Activated CD4-positive, alpha-beta T cell treated with anti-CD3 and anti-CD28 coated beads for 1 hour (primary cell): ENCODE data around the gene DCUN1D1.
"Not testable (repeated sequence)": the region's sequence is repeated elsewhere in the genome, so short reads cannot be mapped to it uniquely, and the experiment has no call there.

ENCODE experiments used
- DNase-seq: peaks from one replicate; pipeline ENCODE4 v3.0.0-alpha.2; 2020

DCUN1D1 gene

GRCh38 chr3:182980204-182981037, at the start of gene DCUN1D1:
Gene DCUN1D1, minus strand, starts transcription at chr3:182980538. Its CDS starts 49 bp downstream, at chr3:182980489.
- DNase-seq, result peak; percentile 80

- no peak for DNase-seq
Observed at GRCh38 chr3:183028416-183028815, 48.1 kb upstream of the DCUN1D1 start.

- no peak for DNase-seq
Observed at GRCh38 chr3:183027276-183027675, 46.9 kb upstream of the DCUN1D1 start.

GRCh38 chr3:183022936-183023516, 42.7 kb upstream of the DCUN1D1 start:
- DNase-seq, result no peak

- no peak for DNase-seq
Observed at GRCh38 chr3:183018421-183019192, 38.3 kb upstream of the DCUN1D1 start.

GRCh38 chr3:183015185-183015584, 34.8 kb upstream of the DCUN1D1 start:
- no peak for DNase-seq

- DNase-seq, result no peak
Observed at GRCh38 chr3:183013856-183014255, 33.5 kb upstream of the DCUN1D1 start.

GRCh38 chr3:183013074-183013473, 32.7 kb upstream of the DCUN1D1 start:
- no peak for DNase-seq

GRCh38 chr3:183008800-183009199, 28.5 kb upstream of the DCUN1D1 start:
- DNase-seq, result no peak

GRCh38 chr3:183008303-183008702, 28.0 kb upstream of the DCUN1D1 start:
- DNase-seq, result no peak

- DNase-seq, result no peak
Observed at GRCh38 chr3:183006396-183007002, 26.2 kb upstream of the DCUN1D1 start.

GRCh38 chr3:182999767-183000166, 19.4 kb upstream of the DCUN1D1 start:
- DNase-seq, result no peak

- DNase-seq, result not testable (repeated sequence)
Observed at GRCh38 chr3:182993486-182994201, 13.3 kb upstream of the DCUN1D1 start.

- DNase-seq, result no peak
Observed at GRCh38 chr3:182989566-182989965, 9.2 kb upstream of the DCUN1D1 start.

- no peak for DNase-seq
Observed at GRCh38 chr3:182986021-182986420, 5.7 kb upstream of the DCUN1D1 start.

GRCh38 chr3:182983876-182984275, 3.5 kb upstream of the DCUN1D1 start:
- DNase-seq, result no peak

GRCh38 chr3:182981038-182981380, 671 bp upstream of the DCUN1D1 start:
- DNase-seq, result no peak

- no peak for DNase-seq
Observed at GRCh38 chr3:182979674-182980191, 605 bp downstream of the DCUN1D1 start.

GRCh38 chr3:182979103-182979673, 1.1 kb downstream of the DCUN1D1 start:
- no peak for DNase-seq

- DNase-seq, result no peak
Observed at GRCh38 chr3:182978387-182978786, 2.0 kb downstream of the DCUN1D1 start.

GRCh38 chr3:182973047-182973446, 7.3 kb downstream of the DCUN1D1 start:
- DNase-seq, result no peak

- no peak for DNase-seq
Observed at GRCh38 chr3:182972387-182972786, 8.0 kb downstream of the DCUN1D1 start.
